ENCODE data around the gene HYLS1. TPM values are rescaled to one million over a fixed set of nuclear protein-coding genes. Genes with fewer than 3 reads are reported as not detected.

The HYLS1 gene
- total and polyA plus RNA-seq, 8 donors: 0.71 to 2.4 (median 1.6) TPM

DNA sequence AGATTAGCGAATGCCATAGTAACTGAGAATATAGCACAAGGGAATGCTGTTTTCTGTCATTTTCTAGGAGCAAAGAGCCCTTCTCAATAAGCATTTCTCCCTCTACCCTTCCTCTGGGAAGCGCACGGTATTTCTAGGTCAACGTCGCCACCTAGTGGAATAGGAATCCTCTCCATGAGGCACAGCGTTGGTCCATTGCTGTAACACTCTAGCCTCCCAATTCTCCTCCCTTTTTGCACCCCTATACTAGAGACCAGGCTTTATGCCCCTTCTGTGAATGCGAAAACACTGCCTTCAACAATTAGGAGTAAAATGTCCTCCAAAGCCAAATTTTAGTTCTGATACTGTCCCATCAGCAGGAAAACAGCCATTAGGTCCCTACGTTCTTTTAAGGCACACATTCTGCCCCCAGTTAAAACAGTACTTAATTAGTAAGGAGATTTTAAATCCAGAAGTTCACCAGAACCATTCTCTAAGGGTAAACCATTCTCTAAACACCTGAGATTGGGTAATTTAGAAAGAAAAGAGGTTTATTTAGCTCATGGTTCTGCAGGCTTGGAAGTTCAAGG lies 12.8 kb upstream of the HYLS1 start:
- no peaks in the 10 kb centered on the region for H3K27me3 ChIP-seq
- peak in 3 of 6 donors; percentile 36 to 58 (median 51) for DNase-seq
- no peaks in the 10 kb centered on the region for H3K4me1 ChIP-seq
- peak; percentile 51 for FAIRE-seq
- WGBS, 2 donors: 10% methylated on average over 8 of the region's 8 CpGs
- H3K9me3 ChIP-seq: no peaks in the 10 kb centered on the region
- peak; percentile 93 to 99 (median 98) for ATAC-seq
- intact Hi-C loops (cut with DNase I): no loop called here
- H3K36me3 ChIP-seq: no peaks in the 10 kb centered on the region
- H3K27ac ChIP-seq: no peak overlapping the region
- peak overlapping the region in 1 of 4 donors; percentile 23 for H3K4me3 ChIP-seq
- TF ChIP-seq, protein P1, sequence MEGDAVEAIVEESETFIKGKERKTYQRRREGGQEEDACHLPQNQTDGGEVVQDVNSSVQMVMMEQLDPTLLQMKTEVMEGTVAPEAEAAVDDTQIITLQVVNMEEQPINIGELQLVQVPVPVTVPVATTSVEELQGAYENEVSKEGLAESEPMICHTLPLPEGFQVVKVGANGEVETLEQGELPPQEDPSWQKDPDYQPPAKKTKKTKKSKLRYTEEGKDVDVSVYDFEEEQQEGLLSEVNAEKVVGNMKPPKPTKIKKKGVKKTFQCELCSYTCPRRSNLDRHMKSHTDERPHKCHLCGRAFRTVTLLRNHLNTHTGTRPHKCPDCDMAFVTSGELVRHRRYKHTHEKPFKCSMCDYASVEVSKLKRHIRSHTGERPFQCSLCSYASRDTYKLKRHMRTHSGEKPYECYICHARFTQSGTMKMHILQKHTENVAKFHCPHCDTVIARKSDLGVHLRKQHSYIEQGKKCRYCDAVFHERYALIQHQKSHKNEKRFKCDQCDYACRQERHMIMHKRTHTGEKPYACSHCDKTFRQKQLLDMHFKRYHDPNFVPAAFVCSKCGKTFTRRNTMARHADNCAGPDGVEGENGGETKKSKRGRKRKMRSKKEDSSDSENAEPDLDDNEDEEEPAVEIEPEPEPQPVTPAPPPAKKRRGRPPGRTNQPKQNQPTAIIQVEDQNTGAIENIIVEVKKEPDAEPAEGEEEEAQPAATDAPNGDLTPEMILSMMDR (IDR thresholded peaks at IDR 0.05): peak; percentile 37 to 72 (median 58)

DNA sequence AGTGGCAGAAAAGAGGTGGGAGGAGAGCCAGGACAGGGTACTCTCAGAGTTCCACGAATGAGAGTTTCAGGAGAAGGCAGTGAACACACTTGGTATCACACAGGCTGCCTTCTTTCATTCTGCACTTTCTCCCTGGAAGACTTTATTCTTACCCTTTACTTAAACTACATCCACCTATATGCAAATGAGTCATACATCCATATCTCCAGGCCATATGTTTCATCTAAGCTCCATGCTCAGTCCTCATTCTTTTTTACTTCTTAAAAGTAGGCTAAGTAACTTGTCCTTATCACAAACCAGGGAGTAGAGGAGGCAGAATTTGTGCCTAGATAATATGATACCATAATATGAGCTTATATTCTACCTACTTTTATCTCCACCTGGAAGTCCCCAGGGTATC lies 6.2 kb upstream of the HYLS1 start:
- TF ChIP-seq, protein P1 (IDR thresholded peaks at IDR 0.05): no peak
- FAIRE-seq (no peak), DNase-seq (no peak), ATAC-seq (no peak)
- Histone ChIP-seq H3K4me1 (no peaks in the 10 kb centered on the region), H3K9me3 (no peaks in the 10 kb centered on the region), H3K4me3 (no peak overlapping the region), H3K36me3 (no peaks in the 10 kb centered on the region), H3K27me3 (no peaks in the 10 kb centered on the region), H3K27ac (no peak overlapping the region)
- intact Hi-C loops (cut with DNase I): no loop called here
- WGBS, 2 donors: 72 to 74% methylated on average over 1 of the region's 1 CpG

DNA sequence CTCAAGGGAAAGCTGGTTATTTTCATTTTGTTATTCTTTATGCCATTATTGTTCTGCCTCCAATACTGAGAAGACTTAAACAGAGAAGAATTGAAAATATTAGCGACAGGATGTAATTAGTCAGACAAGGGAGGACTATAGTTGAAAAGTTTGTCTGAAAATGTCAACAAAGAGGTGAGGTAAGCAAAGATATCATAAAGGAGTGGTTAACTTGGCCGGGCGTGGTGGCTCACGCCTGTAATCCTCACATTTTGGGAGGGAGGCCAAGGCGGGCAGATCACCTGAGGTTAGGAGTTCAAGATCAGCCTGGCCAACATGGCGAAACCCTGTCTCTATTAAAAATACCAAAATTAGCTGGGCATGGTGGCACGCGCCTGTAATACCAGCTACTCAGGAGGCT lies 4.1 kb upstream of the HYLS1 start:
- H3K36me3 ChIP-seq: no peaks in the 10 kb centered on the region
- 76 to 80% methylated on average over 8 of the region's 8 CpGs for WGBS, 2 donors
- H3K9me3 ChIP-seq: no peaks in the 10 kb centered on the region
- H3K27me3 ChIP-seq: no peaks in the 10 kb centered on the region
- peaks cover 0 to 2% (median 1%) of the 10 kb centered on the region in 3 donors for H3K4me1 ChIP-seq
- FAIRE-seq: no peak
- TF ChIP-seq, protein P1 (IDR thresholded peaks at IDR 0.05): no peak
- no peak overlapping the region for H3K27ac ChIP-seq
- H3K4me3 ChIP-seq: no peak overlapping the region
- intact Hi-C loops (cut with DNase I): no loop called here
- no peak for ATAC-seq
- no peak for DNase-seq

DNA sequence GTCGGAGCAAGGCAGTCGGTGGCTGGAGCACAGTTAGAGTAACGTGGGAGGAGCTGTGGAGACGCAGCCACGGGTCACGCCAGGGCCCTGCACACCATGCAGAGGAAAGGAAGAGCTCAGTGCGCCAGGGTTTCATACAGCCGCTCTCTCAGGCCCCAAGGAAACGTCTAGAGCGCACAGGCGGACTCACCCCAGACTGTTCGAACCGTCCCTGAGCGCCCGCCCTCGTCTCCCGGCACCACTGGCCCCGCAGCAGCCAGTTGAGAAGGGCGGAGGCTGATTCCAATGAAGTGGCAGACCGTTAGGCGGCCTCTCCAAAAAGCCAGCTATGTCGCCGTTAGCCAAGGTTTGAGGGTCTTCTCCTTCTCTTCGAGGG lies 483 bp upstream of the HYLS1 start:
- Histone ChIP-seq H3K4me1 (peaks cover 0 to 7% (median 6%) of the 10 kb centered on the region in 3 donors), H3K4me3 (peak overlapping the region; percentile 64 to 91 (median 87)), H3K27ac (peak overlapping the region; percentile 85 to 92 (median 90)), H3K27me3 (no peaks in the 10 kb centered on the region), H3K9me3 (no peaks in the 10 kb centered on the region), H3K36me3 (no peaks in the 10 kb centered on the region)
- peak in 4 of 6 donors; percentile 34 to 67 (median 54) for DNase-seq
- WGBS, 2 donors: 12 to 23% methylated on average over 24 of the region's 24 CpGs
- ATAC-seq: peak; percentile 15 to 58 (median 31)
- no peak for FAIRE-seq
- intact Hi-C loops (cut with DNase I): no loop called here
- TF ChIP-seq, protein P1 (IDR thresholded peaks at IDR 0.05): no peak

DNA sequence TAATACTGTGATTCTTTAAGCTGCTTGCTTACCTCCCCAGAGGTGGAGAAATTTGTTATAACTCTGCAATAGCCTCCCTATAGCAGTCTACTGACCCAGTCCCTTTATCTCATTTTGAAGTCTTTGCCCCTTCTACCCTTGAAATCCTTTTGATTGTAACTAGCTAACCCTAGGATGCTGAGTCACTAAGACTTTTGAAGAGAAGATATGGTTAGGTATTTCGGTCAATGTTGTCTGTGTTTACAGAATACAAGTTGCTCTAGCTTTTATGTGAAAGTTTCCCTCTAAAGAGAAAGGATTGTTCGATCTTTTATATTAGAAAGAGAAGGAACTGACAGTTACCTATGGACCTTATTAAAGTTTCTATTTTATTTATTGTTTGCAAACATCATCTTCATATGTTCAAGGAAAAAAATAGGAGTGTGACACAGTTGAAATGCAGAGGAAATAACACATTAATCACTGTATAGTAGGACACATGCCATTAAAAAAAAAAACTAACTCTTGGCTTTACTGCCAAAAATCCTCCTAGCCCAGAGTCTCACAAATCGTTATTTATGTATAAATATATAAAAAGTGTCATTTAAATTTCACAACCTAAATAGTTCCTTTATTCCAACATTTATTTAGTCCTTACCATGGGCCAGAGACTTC lies 3.1 kb downstream of the HYLS1 start:
- Histone ChIP-seq H3K36me3 (peaks cover 0 to 2% (median 0%) of the 10 kb centered on the region in 3 donors), H3K9me3 (no peaks in the 10 kb centered on the region), H3K4me3 (no peak overlapping the region), H3K27me3 (no peaks in the 10 kb centered on the region), H3K4me1 (peaks cover 0 to 7% (median 6%) of the 10 kb centered on the region in 3 donors), H3K27ac (no peak overlapping the region)
- intact Hi-C loops (cut with DNase I): no loop called here
- FAIRE-seq (no peak), DNase-seq (no peak), ATAC-seq (no peak)
- TF ChIP-seq, protein P1 (IDR thresholded peaks at IDR 0.05): no peak
- 62 to 68% methylated on average over 3 of the region's 3 CpGs for WGBS, 2 donors
